GM12873 (cell line): ENCODE measurements around the gene CSRNP3.

ENCODE experiments used
- TF ChIP-seq, protein P1 (sequence below): IDR thresholded peaks from 2 replicates; pipeline ENCODE4 v1.5.1; 2012; ENCODE audit warnings: low read depth, mild to moderate bottlenecking, moderate library complexity, low read length, control low read depth; ENCODE audit not compliant: insufficient read depth; ENCODE audit errors: missing control alignments

CSRNP3 gene

DNA sequence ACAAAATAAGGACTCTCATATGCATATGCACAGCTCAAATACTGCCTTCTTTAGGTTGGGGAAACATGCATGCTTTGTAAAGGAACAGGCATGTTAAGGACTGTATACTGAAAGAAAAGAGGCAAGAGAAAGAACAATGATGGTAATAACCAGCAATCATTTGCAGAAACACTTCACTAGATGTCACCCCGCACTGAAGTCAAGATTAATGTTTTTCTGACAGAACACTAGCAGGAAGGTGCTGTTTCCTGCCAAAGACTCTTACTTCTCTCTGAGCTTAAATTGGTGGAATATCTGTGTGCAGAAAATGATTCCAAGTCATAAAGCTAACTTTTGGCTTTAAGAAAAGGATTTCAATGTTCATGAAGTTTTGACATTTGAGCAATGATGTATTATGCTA lies 19.3 kb upstream of the CSRNP3 start:
- TF ChIP-seq, protein P1, sequence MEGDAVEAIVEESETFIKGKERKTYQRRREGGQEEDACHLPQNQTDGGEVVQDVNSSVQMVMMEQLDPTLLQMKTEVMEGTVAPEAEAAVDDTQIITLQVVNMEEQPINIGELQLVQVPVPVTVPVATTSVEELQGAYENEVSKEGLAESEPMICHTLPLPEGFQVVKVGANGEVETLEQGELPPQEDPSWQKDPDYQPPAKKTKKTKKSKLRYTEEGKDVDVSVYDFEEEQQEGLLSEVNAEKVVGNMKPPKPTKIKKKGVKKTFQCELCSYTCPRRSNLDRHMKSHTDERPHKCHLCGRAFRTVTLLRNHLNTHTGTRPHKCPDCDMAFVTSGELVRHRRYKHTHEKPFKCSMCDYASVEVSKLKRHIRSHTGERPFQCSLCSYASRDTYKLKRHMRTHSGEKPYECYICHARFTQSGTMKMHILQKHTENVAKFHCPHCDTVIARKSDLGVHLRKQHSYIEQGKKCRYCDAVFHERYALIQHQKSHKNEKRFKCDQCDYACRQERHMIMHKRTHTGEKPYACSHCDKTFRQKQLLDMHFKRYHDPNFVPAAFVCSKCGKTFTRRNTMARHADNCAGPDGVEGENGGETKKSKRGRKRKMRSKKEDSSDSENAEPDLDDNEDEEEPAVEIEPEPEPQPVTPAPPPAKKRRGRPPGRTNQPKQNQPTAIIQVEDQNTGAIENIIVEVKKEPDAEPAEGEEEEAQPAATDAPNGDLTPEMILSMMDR, result no peak

DNA sequence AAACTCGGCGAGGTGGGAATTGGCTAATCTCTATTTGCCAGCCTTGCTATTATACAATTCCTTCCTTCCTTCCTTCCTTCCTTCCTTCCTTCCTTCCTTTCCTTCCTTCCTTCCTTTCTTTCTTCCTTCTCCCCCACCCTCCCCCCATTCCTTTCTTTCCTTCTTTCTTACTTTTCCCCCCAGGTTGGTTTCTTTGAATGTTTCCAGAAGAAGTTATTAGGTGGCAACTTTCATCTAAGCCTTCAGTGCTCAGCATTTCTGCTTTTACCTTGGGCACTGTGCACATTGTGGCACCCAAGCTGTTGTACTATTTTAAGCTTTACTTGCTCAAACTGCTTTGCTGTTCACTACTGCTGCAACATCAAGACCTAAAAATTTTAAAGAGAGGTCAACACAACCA lies 17.2 kb upstream of the CSRNP3 start:
- TF ChIP-seq, protein P1, result no peak

DNA sequence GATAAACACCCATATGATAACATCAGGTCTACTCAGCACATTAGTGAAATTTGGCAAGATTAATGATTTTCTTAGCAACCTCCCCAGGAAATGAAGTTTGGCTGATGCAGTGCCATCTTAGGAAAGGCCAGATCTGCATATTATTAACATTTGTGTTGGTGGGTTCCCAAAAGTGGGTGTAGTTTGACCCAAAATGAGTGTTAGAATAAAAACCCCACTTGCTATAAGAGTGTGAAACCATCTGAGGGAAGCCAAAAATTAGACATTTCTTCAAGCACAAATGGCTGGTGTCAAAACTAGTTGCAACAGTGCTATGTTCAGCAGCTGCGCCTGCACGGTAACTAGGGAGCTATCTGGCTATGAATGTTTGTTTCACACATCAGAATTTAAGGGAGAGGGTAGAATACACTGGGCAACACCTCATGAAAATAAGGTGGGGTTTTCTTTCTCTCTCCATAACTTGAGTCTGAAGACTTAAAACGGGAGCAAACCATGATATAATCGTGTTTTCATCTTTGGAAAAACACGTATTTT lies 15.9 kb upstream of the CSRNP3 start:
- TF ChIP-seq, protein P1, result no peak

DNA sequence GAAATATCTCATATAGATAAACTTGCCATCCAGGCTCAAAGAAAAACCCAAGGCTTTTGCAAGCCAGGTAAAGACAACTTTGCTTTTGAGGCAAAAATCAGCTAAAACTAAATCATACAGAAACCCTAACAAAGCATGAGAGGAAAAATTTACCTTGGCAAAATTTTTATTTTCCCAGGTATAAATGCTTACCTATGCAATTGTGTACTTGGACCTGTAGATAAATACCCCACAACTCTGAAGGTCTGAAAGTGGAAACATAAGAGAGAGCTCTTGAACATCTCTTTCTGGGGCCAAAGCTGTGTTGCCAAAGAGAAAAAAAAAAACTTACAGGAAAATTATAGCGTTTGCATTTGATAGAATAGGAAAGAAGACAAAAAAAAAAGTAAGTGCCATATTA lies 14.6 kb upstream of the CSRNP3 start:
- TF ChIP-seq, protein P1, result no peak

DNA sequence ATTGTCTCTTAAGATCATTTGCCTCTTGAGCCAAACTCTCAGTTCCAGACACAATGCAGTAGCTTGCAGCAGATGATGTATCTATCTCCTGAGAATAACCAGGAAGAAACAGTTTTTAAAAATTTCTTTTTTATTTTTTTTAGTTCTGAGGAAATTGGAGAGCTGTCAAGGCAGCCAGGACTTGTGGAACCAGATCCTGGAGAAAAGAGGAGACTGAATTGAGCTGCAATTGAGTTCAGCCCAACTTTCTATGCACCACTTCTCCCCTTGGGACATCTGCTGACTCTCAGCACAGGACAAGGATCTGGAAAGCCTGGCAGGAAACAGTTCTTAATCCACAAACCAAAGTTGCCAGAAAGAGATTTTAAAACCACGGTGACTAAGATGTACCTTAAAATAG lies 13.5 kb upstream of the CSRNP3 start:
- TF ChIP-seq, protein P1, result no peak

DNA sequence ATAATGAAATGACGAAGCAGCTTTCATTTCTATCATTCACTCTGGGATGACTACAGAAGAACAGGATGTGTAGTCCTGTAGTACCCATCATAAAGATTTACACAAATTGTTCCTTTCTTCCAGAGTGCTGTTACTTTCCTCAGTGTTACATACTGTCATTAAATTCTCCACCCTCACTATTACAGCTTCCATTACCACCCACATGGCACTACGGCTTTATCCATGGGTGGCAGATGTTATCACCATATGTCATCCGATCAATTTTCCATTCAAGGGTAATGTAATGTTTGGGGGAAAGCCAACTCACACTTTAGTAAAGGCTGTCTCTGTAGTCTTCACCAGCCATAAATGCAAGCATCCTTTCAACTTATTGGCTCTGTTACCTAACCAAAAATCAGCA lies 7.1 kb upstream of the CSRNP3 start:
- TF ChIP-seq, protein P1, result no peak

DNA sequence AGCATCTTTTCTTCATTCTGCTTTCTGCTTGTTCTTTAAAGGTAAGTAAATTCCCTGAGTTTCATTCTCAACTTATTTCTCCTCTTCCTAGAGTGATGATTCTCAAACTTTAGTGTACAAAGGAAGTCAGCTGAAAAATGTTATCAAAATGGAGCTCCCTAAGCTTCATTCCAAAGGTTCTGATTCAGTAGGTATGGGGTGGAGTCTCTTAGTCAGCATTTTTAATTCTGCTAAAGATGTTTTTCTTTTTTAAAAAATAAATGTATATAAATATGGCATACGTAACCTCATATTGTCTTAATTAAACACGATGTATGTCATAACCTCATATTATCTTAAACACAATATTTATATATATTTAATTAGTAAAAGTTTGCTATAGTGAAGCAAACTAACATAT lies 3.1 kb upstream of the CSRNP3 start:
- TF ChIP-seq, protein P1, result no peak
